Endothelial cell of umbilical vein (primary cell): Measurements from ENCODE around the gene WDR89. TPM values are rescaled to one million over a fixed set of nuclear protein-coding genes. Genes with fewer than 3 reads are reported as not detected.
A peak's percentile ranks its signal among the peaks of the same experiment; 100 is the strongest.

Source experiments
- BruUV-seq: library from RNA; stranded (reverse); fragments of 400-500 nt; replicated peaks from 2 replicates; lab custom pipeline; 2021; lab: Mats Ljungman, UMichigan
- CTCF ChIA-PET: fragments of 300-600, 350-600 bp; sonication (Branson Sonifier 250); formaldehyde crosslinking; loops from one replicate; lab custom pipeline; 2021; ENCODE audit warnings: antibody characterized with exemption, inconsistent platforms; lab: Charles Lee
- POLR2A ChIA-PET: fragments of 300-600, 350-600 bp; sonication (Branson Sonifier 250); formaldehyde crosslinking; loops from one replicate; lab custom pipeline; 2021; ENCODE audit warnings: antibody characterized with exemption, inconsistent platforms; lab: Charles Lee
- DNase-seq: peaks from one replicate; pipeline ENCODE4 v3.0.0-alpha.2; 2011; ENCODE audit warnings: low read depth, low spot score
- FAIRE-seq: peaks from 2 replicates; lab custom pipeline; 2011; peaks lifted over from hg19 to GRCh38; lab: Jason Lieb, UNC
- H2AFZ ChIP-seq: 2 replicates; pipeline ENCODE4 v1.6.0; 2012; ENCODE audit warnings: low read depth, low read length, control low read depth, inconsistent platforms
- H3K27ac ChIP-seq: 2 replicates; pipeline ENCODE4 v1.5.1; 2011; ENCODE audit warnings: low read depth, mild to moderate bottlenecking, control low read depth, low read length, moderate library complexity; ENCODE audit not compliant: insufficient read depth
- H3K27me3 ChIP-seq, 2 experiments: 2 replicates each; pipeline versions ENCODE4 v1.6.0 to v1.6.1; 2011; ENCODE audit warnings: low read length in 2 of 2, mixed read lengths in 1 of 2; ENCODE audit not compliant: control insufficient read depth in 2 of 2, insufficient read depth in 2 of 2
- H3K36me3 ChIP-seq, 2 experiments: 2 replicates in 1 of 2; 3 replicates in 1 of 2; pipeline ENCODE4 v1.5.1; 2011; ENCODE audit warnings: low read length in 2 of 2, mild to moderate bottlenecking in 1 of 2, moderate library complexity in 1 of 2; ENCODE audit not compliant: control insufficient read depth in 2 of 2, insufficient read depth in 2 of 2; ENCODE audit errors: extremely low read depth in 1 of 2
- H3K4me1 ChIP-seq: 3 replicates; pipeline ENCODE4 v1.5.1; 2011; ENCODE audit warnings: mild to moderate bottlenecking, low read length; ENCODE audit not compliant: control insufficient read depth, insufficient read depth; ENCODE audit errors: extremely low read depth
- H3K4me2 ChIP-seq: 2 replicates; pipeline ENCODE4 v1.6.1; 2011; ENCODE audit warnings: low read length, control low read depth, mixed read lengths; ENCODE audit not compliant: insufficient read depth
- H3K4me3 ChIP-seq, 3 experiments: fragments of 200-600 bp in 1 of 3; sonication (generic), shearing (Covaris generic) in 1 of 3; replicated peaks in 1 of 3; 2 replicates each; pipeline ENCODE4 v1.5.1; 2011 to 2016; ENCODE audit warnings: control low read depth in 3 of 3, low read length in 3 of 3, mild to moderate bottlenecking in 2 of 3, inconsistent platforms in 1 of 3, low read depth in 1 of 3, moderate library complexity in 1 of 3; ENCODE audit not compliant: insufficient read depth in 1 of 3
- H3K79me2 ChIP-seq: 2 replicates; pipeline ENCODE4 v1.6.0; 2012; ENCODE audit warnings: low read length, inconsistent platforms; ENCODE audit not compliant: control insufficient read depth, insufficient read depth
- H3K9ac ChIP-seq: replicated peaks from 2 replicates; pipeline ENCODE3; 2011; ENCODE audit warnings: low read length, control low read depth; ENCODE audit not compliant: insufficient read depth; ENCODE audit errors: extremely low read depth
- H3K9me1 ChIP-seq: replicated peaks from 3 replicates; pipeline ENCODE4 v1.6.0; 2011; ENCODE audit warnings: mild to moderate bottlenecking, low read length; ENCODE audit not compliant: control insufficient read depth, insufficient read depth; ENCODE audit errors: extremely low read depth
- H3K9me3 ChIP-seq: replicated peaks from 2 replicates; pipeline ENCODE4 v1.5.1; 2012; ENCODE audit warnings: low read length, inconsistent platforms; ENCODE audit not compliant: control insufficient read depth, insufficient read depth
- H4K20me1 ChIP-seq: replicated peaks from 2 replicates; pipeline ENCODE3; 2011; ENCODE audit warnings: mild to moderate bottlenecking, low read length; ENCODE audit not compliant: control insufficient read depth, insufficient read depth; ENCODE audit errors: extremely low read depth
- CTCF ChIP-seq, 2 donors: IDR thresholded peaks; 1 replicate in 1 of 2; 2 replicates in 1 of 2; pipeline ENCODE4 v1.5.1; 2011; ENCODE audit warnings: low read length in 2 of 2, mild to moderate bottlenecking in 2 of 2, moderate library complexity in 2 of 2, control low read depth in 1 of 2, inconsistent platforms in 1 of 2, low read depth in 1 of 2; ENCODE audit not compliant: insufficient read depth in 1 of 2; ENCODE audit errors: extremely low read depth in 1 of 2
- EZH2 ChIP-seq: IDR thresholded peaks from 2 replicates; pipeline ENCODE4 v1.6.1; 2012; ENCODE audit warnings: borderline replicate concordance, low read depth, mild to moderate bottlenecking, moderate library complexity, low read length, inconsistent platforms; ENCODE audit not compliant: severe bottlenecking
- FOS ChIP-seq: IDR thresholded peaks from 2 replicates; pipeline ENCODE4 v1.6.1; 2011; ENCODE audit warnings: mild to moderate bottlenecking, low read length, moderate library complexity, borderline replicate concordance; ENCODE audit not compliant: insufficient read depth
- GATA2 ChIP-seq: IDR thresholded peaks from 2 replicates; pipeline ENCODE4 v1.7.0; 2011; ENCODE audit warnings: low read depth, mild to moderate bottlenecking, moderate library complexity, mixed read lengths, low read length; ENCODE audit not compliant: insufficient read length, insufficient read depth
- JUN ChIP-seq: IDR thresholded peaks from 2 replicates; pipeline ENCODE4 v1.6.1; 2011; ENCODE audit warnings: borderline replicate concordance, low read depth; ENCODE audit not compliant: insufficient read length, insufficient read depth
- MYC ChIP-seq: IDR thresholded peaks from one replicate; pipeline ENCODE4 v1.6.1; 2011; ENCODE audit warnings: mild to moderate bottlenecking, low read depth, low read length
- POLR2A ChIP-seq: IDR thresholded peaks from 2 replicates; pipeline ENCODE4 v1.6.1; 2012; ENCODE audit warnings: low read depth, mild to moderate bottlenecking, control low read depth, low read length
- POLR2AphosphoS5 ChIP-seq: IDR thresholded peaks from 2 replicates; pipeline ENCODE4 v1.6.1; 2012; ENCODE audit warnings: low read depth, mild to moderate bottlenecking, control low read depth, low read length, moderate library complexity; ENCODE audit not compliant: insufficient read depth
- dilution Hi-C: fragments of 300-500 bp; cut with MboI; formaldehyde crosslinking; loops from one replicate; pipeline ENCODE4 v1.15.0; 2019; ENCODE audit warnings: low sequenced_read_pairs; ENCODE audit not compliant: extremely low pct_ligation_motif_present
- intact Hi-C: fragments of 100-400 bp; cut with micrococcal nuclease; formaldehyde crosslinking; loops from one replicate; pipeline ENCODE4 v1.10.0; 2022
- polyA plus RNA-seq, 4 experiments: library from polyadenylated mRNA; depleted of rRNA in 3 of 4; stranded (reverse) in 3 of 4; unstranded in 1 of 4; fragments of >200 nt; gene quantifications; 2 replicates each; pipeline versions ENCODE4 v1.2.1 to v1.2.3, GENCODE V29; 2011 to 2012; ENCODE audit warnings: missing spikeins in 1 of 4
- total RNA-seq: library from RNA; stranded (reverse); gene quantifications from 2 replicates; pipeline ENCODE4 v1.2.3, GENCODE V29; 2021
- TF ChIP-seq, protein P1 (sequence below): IDR thresholded peaks from 2 replicates; pipeline ENCODE4 v1.6.1; 2011; ENCODE audit not compliant: insufficient read depth, insufficient read length

Gene WDR89
- total and polyA plus RNA-seq, 2 donors (not counting 3 experiments of a cell fraction or from before 2014, with no cell fraction given), result 3.5 to 10.7 TPM

DNA sequence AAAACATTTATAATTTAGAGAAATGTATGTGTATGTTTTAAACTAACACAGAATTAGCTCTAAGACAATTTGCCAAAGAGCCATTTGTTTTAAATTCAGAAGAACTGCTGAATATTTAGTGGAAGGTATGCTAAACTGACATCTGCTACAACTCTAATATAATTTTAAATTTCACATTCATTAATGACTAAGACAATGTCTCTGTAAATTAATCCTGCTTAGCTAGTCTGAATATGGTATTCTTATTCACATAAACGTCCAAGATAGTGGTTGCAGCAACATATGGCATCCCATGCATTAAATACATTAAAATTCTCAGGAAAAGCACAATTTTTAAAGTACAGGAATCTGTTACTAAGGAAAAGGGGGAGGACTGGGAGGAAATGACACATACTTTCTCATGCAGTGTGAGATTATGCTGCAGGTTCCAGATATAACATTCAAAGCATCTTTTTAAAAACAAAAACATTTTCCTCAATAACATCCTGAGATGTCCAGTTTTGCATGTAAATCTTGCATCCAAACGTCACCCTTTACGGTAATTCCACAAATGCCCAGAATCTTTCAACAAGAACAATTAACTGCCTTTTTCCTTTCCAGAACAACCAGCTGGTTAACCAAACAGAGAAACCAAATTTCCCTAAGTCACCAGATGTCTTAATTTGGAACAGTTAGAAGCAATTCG, 26.9 kb downstream of the WDR89 start:
- H3K27me3 ChIP-seq, result no peaks in the 10 kb centered on the region
- no peaks in the 10 kb centered on the region for H3K36me3 ChIP-seq
- intact Hi-C loops, result loop anchor here (1.0 kb wide), 3 partner anchors 26 to 72 kb away; partner anchors contain the start of genes PPP2R5E and WDR89
- no peaks in the 10 kb centered on the region for H3K9me1 ChIP-seq
- peak overlapping the region; percentile 90 for H3K27ac ChIP-seq
- TF ChIP-seq GATA2 (peak; percentile 58), EZH2 (no peak), POLR2AphosphoS5 (peak; percentile 21), POLR2A (peak; percentile 62), JUN (peak; percentile 95), MYC (no peak), FOS (peak; percentile 75), CTCF (IDR thresholded peaks at IDR 0.05; ENCODE audit: extremely low read depth in 1 of 2, insufficient read depth in 1 of 2, low read depth in 1 of 2, low read length in 2 of 2) (no peak)
- TF ChIP-seq, protein P1, sequence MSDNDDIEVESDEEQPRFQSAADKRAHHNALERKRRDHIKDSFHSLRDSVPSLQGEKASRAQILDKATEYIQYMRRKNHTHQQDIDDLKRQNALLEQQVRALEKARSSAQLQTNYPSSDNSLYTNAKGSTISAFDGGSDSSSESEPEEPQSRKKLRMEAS, result no peak
- H3K9me3 ChIP-seq, result no peaks in the 10 kb centered on the region
- BruUV-seq, result no TSS peak
- peak; percentile 98 for DNase-seq
- H3K4me2 ChIP-seq, result peak overlapping the region; percentile 86
- peak; percentile 95 for FAIRE-seq
- ChIA-PET CTCF (interaction anchor here (0.7 to 2.9 kb wide), 8 partner anchors 12 to 226 kb away, joined by 3 to 11 read pairs (median 6); partner anchors contain the start of genes PPP2R5E and WDR89), POLR2A (no interaction called here)
- peaks cover 30% of the 10 kb centered on the region for H3K4me1 ChIP-seq
- H4K20me1 ChIP-seq, result no peaks in the 10 kb centered on the region
- peak overlapping the region in 1 of 3 experiments; percentile 35 for H3K4me3 ChIP-seq
- H3K9ac ChIP-seq, result peak overlapping the region; percentile 72
- no peak overlapping the region for H2AFZ ChIP-seq
- dilution Hi-C loops, result no loop called here
- H3K79me2 ChIP-seq, result peaks cover 31% of the 10 kb centered on the region
